ENCODE data around the gene CEP85L. TPM values are rescaled to one million over a fixed set of nuclear protein-coding genes. Genes with fewer than 3 reads are reported as not detected.

CEP85L gene
- total and polyA plus RNA-seq, 10 of the 15 experiments (the other 5 are each of a cell fraction or from before 2014, with no cell fraction given): 1.8 to 10.9 (median 7.1) TPM

DNA sequence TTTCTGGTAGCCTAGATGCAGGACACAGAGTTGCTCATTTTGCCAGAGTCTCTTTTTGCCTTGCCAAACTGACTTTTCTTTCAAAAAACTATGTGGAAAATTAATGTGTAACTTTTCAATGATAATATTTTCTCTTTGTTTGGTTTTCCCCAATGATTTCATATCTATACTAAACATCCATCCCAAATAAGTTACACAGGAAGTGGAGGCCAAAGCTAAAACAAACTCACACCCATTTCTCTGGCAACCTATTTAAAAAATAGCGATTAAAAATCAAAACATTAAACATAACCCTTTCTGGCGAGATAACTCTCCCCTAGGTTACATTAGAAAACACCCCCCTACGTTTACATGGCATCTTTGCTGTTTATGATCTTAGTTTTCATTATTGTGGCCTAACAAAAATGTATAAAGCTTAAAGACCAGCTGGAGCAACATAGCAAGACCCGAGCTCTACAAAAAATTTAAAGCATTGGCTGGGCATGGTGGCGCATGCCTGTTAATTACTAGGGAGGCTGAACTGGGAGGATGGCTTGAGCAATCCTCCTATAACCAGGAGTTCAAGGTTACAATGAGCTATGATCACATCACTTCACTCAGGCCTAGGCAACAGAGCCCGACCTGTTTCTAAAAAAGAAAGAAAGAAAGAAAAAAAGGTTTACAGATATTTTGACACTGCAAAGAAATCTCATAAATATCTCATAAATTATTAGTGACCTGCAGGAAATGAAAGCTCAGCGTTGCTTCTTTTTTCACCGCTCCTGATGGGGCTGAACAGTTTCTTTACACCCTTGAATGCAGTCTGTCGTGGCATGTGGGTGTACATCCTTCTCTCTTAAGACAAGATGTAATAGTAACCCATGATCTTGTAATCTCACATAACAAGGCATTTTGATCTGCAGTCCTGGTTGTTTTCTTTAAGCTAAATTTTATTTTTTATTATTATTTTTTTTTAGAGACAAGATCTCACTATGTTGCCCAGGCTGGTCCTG lies 32.8 kb upstream of the CEP85L start (continued):
- TF ChIP-seq, protein P1, sequence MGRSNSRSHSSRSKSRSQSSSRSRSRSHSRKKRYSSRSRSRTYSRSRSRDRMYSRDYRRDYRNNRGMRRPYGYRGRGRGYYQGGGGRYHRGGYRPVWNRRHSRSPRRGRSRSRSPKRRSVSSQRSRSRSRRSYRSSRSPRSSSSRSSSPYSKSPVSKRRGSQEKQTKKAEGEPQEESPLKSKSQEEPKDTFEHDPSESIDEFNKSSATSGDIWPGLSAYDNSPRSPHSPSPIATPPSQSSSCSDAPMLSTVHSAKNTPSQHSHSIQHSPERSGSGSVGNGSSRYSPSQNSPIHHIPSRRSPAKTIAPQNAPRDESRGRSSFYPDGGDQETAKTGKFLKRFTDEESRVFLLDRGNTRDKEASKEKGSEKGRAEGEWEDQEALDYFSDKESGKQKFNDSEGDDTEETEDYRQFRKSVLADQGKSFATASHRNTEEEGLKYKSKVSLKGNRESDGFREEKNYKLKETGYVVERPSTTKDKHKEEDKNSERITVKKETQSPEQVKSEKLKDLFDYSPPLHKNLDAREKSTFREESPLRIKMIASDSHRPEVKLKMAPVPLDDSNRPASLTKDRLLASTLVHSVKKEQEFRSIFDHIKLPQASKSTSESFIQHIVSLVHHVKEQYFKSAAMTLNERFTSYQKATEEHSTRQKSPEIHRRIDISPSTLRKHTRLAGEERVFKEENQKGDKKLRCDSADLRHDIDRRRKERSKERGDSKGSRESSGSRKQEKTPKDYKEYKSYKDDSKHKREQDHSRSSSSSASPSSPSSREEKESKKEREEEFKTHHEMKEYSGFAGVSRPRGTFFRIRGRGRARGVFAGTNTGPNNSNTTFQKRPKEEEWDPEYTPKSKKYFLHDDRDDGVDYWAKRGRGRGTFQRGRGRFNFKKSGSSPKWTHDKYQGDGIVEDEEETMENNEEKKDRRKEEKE (IDR thresholded peaks at IDR 0.05): no peak

DNA sequence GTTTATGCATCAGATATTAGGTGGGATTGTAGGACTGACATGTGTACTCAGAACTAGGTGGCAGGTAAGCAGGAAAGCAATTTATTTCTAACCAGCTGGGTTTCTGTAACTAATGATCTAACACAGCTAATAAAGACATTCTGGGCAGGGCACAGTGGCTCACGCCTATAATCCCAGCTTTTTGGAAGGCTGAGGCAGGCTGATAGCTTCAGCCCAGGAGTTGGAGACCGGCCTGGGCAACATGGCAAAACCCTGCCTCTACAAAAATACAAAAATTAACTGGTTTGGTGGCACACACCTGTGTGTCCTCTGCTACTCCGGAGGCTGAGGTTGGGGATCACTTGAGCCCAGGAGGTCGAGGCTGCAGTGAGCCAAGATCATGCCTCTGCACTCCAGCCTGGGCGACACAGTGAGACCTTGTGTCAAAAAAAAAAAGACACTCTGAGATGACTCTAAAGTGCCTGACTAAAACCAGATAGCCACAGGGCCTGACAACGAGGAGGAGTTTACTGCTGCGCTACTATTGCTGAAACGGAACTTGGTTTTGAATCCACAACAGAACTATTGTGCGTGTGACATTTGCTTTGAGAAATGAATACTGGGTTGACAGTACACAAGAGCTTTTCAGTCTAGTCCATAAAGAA lies 29.2 kb upstream of the CEP85L start:
- H3K9ac ChIP-seq (ENCODE audit: control insufficient read depth, insufficient read depth, low read length): no peak overlapping the region
- no peaks in the 10 kb centered on the region for H3K79me2 ChIP-seq (ENCODE audit: control insufficient read depth, insufficient read depth, low read length)
- ChIA-PET POLR2A (no interaction called here), CTCF (no interaction called here), RAD21 (ENCODE audit: unreplicated experiment) (no interaction called here), SMC1A (ENCODE audit: uncharacterized antibody, unreplicated experiment) (interaction anchor here (1.4 kb wide), 1 partner anchor 12 kb away, joined by 3 read pairs; no protein-coding TSS in a partner anchor)
- no peaks in the 10 kb centered on the region for H3K9me3 ChIP-seq (replicated peaks; ENCODE audit: control insufficient read depth, insufficient read depth, low read length)
- H2AFZ ChIP-seq (ENCODE audit: control insufficient read depth, low read depth, low read length): no peak overlapping the region
- TF ChIP-seq SRF (IDR thresholded peaks at IDR 0.05; ENCODE audit: low read depth in 2 of 2, low read length in 2 of 2): no peak
- TF ChIP-seq, protein P2, sequence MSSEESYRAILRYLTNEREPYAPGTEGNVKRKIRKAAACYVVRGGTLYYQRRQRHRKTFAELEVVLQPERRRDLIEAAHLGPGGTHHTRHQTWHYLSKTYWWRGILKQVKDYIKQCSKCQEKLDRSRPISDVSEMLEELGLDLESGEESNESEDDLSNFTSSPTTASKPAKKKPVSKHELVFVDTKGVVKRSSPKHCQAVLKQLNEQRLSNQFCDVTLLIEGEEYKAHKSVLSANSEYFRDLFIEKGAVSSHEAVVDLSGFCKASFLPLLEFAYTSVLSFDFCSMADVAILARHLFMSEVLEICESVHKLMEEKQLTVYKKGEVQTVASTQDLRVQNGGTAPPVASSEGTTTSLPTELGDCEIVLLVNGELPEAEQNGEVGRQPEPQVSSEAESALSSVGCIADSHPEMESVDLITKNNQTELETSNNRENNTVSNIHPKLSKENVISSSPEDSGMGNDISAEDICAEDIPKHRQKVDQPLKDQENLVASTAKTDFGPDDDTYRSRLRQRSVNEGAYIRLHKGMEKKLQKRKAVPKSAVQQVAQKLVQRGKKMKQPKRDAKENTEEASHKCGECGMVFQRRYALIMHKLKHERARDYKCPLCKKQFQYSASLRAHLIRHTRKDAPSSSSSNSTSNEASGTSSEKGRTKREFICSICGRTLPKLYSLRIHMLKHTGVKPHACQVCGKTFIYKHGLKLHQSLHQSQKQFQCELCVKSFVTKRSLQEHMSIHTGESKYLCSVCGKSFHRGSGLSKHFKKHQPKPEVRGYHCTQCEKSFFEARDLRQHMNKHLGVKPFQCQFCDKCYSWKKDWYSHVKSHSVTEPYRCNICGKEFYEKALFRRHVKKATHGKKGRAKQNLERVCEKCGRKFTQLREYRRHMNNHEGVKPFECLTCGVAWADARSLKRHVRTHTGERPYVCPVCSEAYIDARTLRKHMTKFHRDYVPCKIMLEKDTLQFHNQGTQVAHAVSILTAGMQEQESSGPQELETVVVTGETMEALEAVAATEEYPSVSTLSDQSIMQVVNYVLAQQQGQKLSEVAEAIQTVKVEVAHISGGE (CRISPR knock-in tag; IDR thresholded peaks at IDR 0.05): no peak
- TF ChIP-seq NRF1 (conservative IDR thresholded peaks at IDR 0.05; ENCODE audit: low read depth, low read length): no peak
- TF ChIP-seq SREBF2 (IDR thresholded peaks at IDR 0.05; ENCODE audit: low read length): no peak
- no peak for TF ChIP-seq EGR1 (IDR thresholded peaks at IDR 0.05; ENCODE audit: borderline replicate concordance in 1 of 2, low read depth in 2 of 2, low read length in 2 of 2)
- DNase-seq (ENCODE audit: low read depth, low spot score) (no peak), ATAC-seq (no peak), FAIRE-seq (no peak)
- no peaks in the 10 kb centered on the region for H3K4me1 ChIP-seq (ENCODE audit: control insufficient read depth, insufficient read depth, low read length)
- no TSS peak for BruUV-seq (replicated peaks)
- no peak overlapping the region for H3K4me2 ChIP-seq (ENCODE audit: control insufficient read depth, insufficient read depth)
- in situ Hi-C loops (cut with MboI): no loop called here
- 70% methylated on average over 9 of the region's 9 CpGs for WGBS (ENCODE audit: insufficient coverage, insufficient replicate concordance, low lambda C conversion rate, missing lambda C conversion rate)
- H3K4me3 ChIP-seq: no peak overlapping the region
- no peak overlapping the region for H3K27ac ChIP-seq (ENCODE audit: control insufficient read depth, insufficient read depth)
- H3K27me3 ChIP-seq (replicated peaks in 1 of 2; ENCODE audit: control insufficient read depth in 2 of 2, insufficient read depth in 2 of 2, low read length in 1 of 2): no peaks in the 10 kb centered on the region
- no peaks in the 10 kb centered on the region for H4K20me1 ChIP-seq (ENCODE audit: control insufficient read depth, insufficient read depth)
- H3K36me3 ChIP-seq (ENCODE audit: control insufficient read depth in 2 of 2, insufficient read depth in 2 of 2, low read length in 1 of 2): no peaks in the 10 kb centered on the region
- intact Hi-C loops (cut with micrococcal nuclease; ENCODE audit: unreplicated experiment): no loop called here

All from GM12878 (cell line).